ENCODE data around the gene GPATCH8. TPM values are rescaled to one million over a fixed set of nuclear protein-coding genes. Genes with fewer than 3 reads are reported as not detected.

Gene GPATCH8
- total and polyA plus RNA-seq, 2 donors (not counting 3 experiments of a cell fraction or from before 2014, with no cell fraction given): 14.6 to 35.3 TPM

DNA sequence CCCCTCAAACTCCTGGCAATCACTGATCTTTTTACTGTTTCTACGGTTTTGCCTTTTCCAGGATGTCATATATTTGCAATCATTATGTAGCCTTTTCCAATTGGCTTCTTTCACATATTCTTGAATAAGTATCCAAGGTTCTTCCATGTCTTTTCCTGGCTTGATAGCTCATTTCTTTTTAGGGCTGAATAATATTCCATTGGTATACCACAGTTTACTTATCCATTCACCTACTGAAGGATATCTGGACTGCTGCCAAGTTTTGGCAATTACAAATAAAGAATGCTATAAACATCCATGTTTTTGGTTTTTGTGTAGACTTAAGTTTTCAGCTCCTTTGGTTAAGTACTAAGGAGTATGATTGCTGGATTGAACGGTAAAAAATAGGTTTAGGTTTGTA lies 16.0 kb downstream of the GPATCH8 start:
- ChIA-PET CTCF (interaction anchor here (1.1 kb wide), 1 partner anchor 22 kb away, joined by 3 read pairs; no protein-coding TSS in a partner anchor), POLR2A (no interaction called here)
- no peak overlapping the region for H3K4me3 ChIP-seq (replicated peaks in 1 of 3; ENCODE audit: insufficient read depth in 1 of 3, low read depth in 1 of 3, low read length in 3 of 3)
- no TSS peak for BruUV-seq (replicated peaks)
- dilution Hi-C loops (cut with MboI; ENCODE audit: extremely low pct_ligation_motif_present, low sequenced_read_pairs): no loop called here
- no peak overlapping the region for H3K4me2 ChIP-seq (ENCODE audit: insufficient read depth, low read length)
- DNase-seq (ENCODE audit: low read depth, low spot score) (no peak), FAIRE-seq (no peak)
- H3K27me3 ChIP-seq (ENCODE audit: control insufficient read depth in 2 of 2, insufficient read depth in 2 of 2, low read length in 2 of 2): no peaks in the 10 kb centered on the region
- H3K9me3 ChIP-seq (replicated peaks; ENCODE audit: control insufficient read depth, insufficient read depth, low read length): no peaks in the 10 kb centered on the region
- peaks cover 58% of the 10 kb centered on the region for H3K79me2 ChIP-seq (ENCODE audit: control insufficient read depth, insufficient read depth, low read length)
- no peak overlapping the region for H3K9ac ChIP-seq (replicated peaks; ENCODE audit: extremely low read depth, insufficient read depth, low read length)
- no peaks in the 10 kb centered on the region for H3K4me1 ChIP-seq (ENCODE audit: control insufficient read depth, extremely low read depth, insufficient read depth, low read length)
- intact Hi-C loops (cut with micrococcal nuclease): no loop called here
- no peak overlapping the region for H3K27ac ChIP-seq (ENCODE audit: insufficient read depth, low read depth, low read length)
- H2AFZ ChIP-seq (ENCODE audit: low read depth, low read length): no peak overlapping the region
- no peaks in the 10 kb centered on the region for H3K9me1 ChIP-seq (replicated peaks; ENCODE audit: control insufficient read depth, extremely low read depth, insufficient read depth, low read length)
- TF ChIP-seq MYC (IDR thresholded peaks at IDR 0.05; ENCODE audit: low read depth, low read length): no peak
- TF ChIP-seq POLR2A (IDR thresholded peaks at IDR 0.05; ENCODE audit: low read depth, low read length): no peak
- H3K36me3 ChIP-seq (ENCODE audit: control insufficient read depth in 2 of 2, extremely low read depth in 1 of 2, insufficient read depth in 2 of 2, low read length in 2 of 2): no peaks in the 10 kb centered on the region
- H4K20me1 ChIP-seq (replicated peaks; ENCODE audit: control insufficient read depth, extremely low read depth, insufficient read depth, low read length): peaks cover 4% of the 10 kb centered on the region

DNA sequence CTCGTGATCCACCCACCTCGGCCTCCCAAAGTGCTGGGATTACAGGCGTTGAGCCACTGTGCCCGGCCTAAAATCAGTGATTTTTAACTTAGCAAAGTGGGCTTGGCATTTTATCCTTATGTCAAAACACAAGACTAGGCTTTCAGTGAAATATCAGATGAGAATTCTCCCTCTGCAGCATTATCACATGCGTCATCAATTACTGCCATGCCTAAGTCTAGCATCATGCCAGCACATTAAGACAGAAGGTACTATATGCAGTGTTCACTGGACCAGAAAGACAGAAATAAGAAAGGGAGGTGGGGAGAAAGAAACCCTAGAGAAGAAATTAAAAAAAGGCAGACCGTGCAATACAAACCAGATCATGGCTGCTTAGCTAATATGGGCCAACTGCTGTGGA lies 29.8 kb downstream of the GPATCH8 start:
- no peaks in the 10 kb centered on the region for H3K4me1 ChIP-seq (ENCODE audit: control insufficient read depth, extremely low read depth, insufficient read depth, low read length)
- H3K9ac ChIP-seq (replicated peaks; ENCODE audit: extremely low read depth, insufficient read depth, low read length): no peak overlapping the region
- H3K27me3 ChIP-seq (ENCODE audit: control insufficient read depth in 2 of 2, insufficient read depth in 2 of 2, low read length in 2 of 2): no peaks in the 10 kb centered on the region
- peaks cover 38% of the 10 kb centered on the region for H3K79me2 ChIP-seq (ENCODE audit: control insufficient read depth, insufficient read depth, low read length)
- H3K4me3 ChIP-seq (replicated peaks in 1 of 3; ENCODE audit: insufficient read depth in 1 of 3, low read depth in 1 of 3, low read length in 3 of 3): no peak overlapping the region
- TF ChIP-seq, protein P1, sequence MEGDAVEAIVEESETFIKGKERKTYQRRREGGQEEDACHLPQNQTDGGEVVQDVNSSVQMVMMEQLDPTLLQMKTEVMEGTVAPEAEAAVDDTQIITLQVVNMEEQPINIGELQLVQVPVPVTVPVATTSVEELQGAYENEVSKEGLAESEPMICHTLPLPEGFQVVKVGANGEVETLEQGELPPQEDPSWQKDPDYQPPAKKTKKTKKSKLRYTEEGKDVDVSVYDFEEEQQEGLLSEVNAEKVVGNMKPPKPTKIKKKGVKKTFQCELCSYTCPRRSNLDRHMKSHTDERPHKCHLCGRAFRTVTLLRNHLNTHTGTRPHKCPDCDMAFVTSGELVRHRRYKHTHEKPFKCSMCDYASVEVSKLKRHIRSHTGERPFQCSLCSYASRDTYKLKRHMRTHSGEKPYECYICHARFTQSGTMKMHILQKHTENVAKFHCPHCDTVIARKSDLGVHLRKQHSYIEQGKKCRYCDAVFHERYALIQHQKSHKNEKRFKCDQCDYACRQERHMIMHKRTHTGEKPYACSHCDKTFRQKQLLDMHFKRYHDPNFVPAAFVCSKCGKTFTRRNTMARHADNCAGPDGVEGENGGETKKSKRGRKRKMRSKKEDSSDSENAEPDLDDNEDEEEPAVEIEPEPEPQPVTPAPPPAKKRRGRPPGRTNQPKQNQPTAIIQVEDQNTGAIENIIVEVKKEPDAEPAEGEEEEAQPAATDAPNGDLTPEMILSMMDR (IDR thresholded peaks at IDR 0.05; ENCODE audit: extremely low read depth in 1 of 2, insufficient read depth in 1 of 2, low read depth in 1 of 2, low read length in 2 of 2): no peak
- TF ChIP-seq FOS (IDR thresholded peaks at IDR 0.05; ENCODE audit: borderline replicate concordance, insufficient read depth, low read length) (no peak), POLR2AphosphoS5 (IDR thresholded peaks at IDR 0.05; ENCODE audit: insufficient read depth, low read depth, low read length) (no peak), EZH2 (IDR thresholded peaks at IDR 0.05; ENCODE audit: borderline replicate concordance, low read depth, low read length, severe bottlenecking) (no peak), GATA2 (IDR thresholded peaks at IDR 0.05; ENCODE audit: insufficient read depth, insufficient read length, low read depth, low read length) (no peak), JUN (IDR thresholded peaks at IDR 0.05; ENCODE audit: borderline replicate concordance, insufficient read depth, insufficient read length, low read depth) (no peak), POLR2A (IDR thresholded peaks at IDR 0.05; ENCODE audit: low read depth, low read length) (no peak), MYC (IDR thresholded peaks at IDR 0.05; ENCODE audit: low read depth, low read length) (no peak)
- TF ChIP-seq, protein P2, sequence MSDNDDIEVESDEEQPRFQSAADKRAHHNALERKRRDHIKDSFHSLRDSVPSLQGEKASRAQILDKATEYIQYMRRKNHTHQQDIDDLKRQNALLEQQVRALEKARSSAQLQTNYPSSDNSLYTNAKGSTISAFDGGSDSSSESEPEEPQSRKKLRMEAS (IDR thresholded peaks at IDR 0.05; ENCODE audit: insufficient read depth, insufficient read length): no peak
- FAIRE-seq (no peak), DNase-seq (ENCODE audit: low read depth, low spot score) (no peak)
- no TSS peak for BruUV-seq (replicated peaks)
- H3K9me3 ChIP-seq (replicated peaks; ENCODE audit: control insufficient read depth, insufficient read depth, low read length): no peaks in the 10 kb centered on the region
- no peaks in the 10 kb centered on the region for H4K20me1 ChIP-seq (replicated peaks; ENCODE audit: control insufficient read depth, extremely low read depth, insufficient read depth, low read length)
- ChIA-PET POLR2A (no interaction called here), CTCF (interaction anchor here (1.0 to 1.5 kb wide), 2 partner anchors 15 to 106 kb away, joined by 3 to 4 read pairs; no protein-coding TSS in a partner anchor)
- H3K9me1 ChIP-seq (replicated peaks; ENCODE audit: control insufficient read depth, extremely low read depth, insufficient read depth, low read length): no peaks in the 10 kb centered on the region
- no peak overlapping the region for H3K4me2 ChIP-seq (ENCODE audit: insufficient read depth, low read length)
- H2AFZ ChIP-seq (ENCODE audit: low read depth, low read length): no peak overlapping the region
- intact Hi-C loops (cut with micrococcal nuclease) (no loop called here), dilution Hi-C loops (cut with MboI; ENCODE audit: extremely low pct_ligation_motif_present, low sequenced_read_pairs) (no loop called here)
- H3K36me3 ChIP-seq (ENCODE audit: control insufficient read depth in 2 of 2, extremely low read depth in 1 of 2, insufficient read depth in 2 of 2, low read length in 2 of 2): no peaks in the 10 kb centered on the region
- no peak overlapping the region for H3K27ac ChIP-seq (ENCODE audit: insufficient read depth, low read depth, low read length)

All from endothelial cell of umbilical vein (primary cell).